ENCODE results near the gene PLSCR3. TPM values are rescaled to one million over a fixed set of nuclear protein-coding genes. Genes with fewer than 3 reads are reported as not detected.

PLSCR3 gene
- total and polyA plus RNA-seq, 2 experiments from 2014 or later: 30.0 to 34.3 TPM

GRCh38 chr17:7405350-7406234, 11.3 kb upstream of the PLSCR3 start:
- ATAC-seq (no peak; the same call in 2 of the 3 replicates), DNase-seq (ENCODE audit: low spot score) (peak; percentile 57)
- Histone ChIP-seq H3K4me2 (peak overlapping the region; percentile 99), H3K27ac (ENCODE audit: low read depth) (no peak overlapping the region), H3K4me1 (ENCODE audit: insufficient read depth) (peaks cover 28% of the 10 kb centered on the region), H2AFZ (peak overlapping the region; percentile 69; the same call in 1 of the 2 replicates), H3K79me2 (replicated peaks; ENCODE audit: insufficient read depth) (peaks cover 14% of the 10 kb centered on the region), H3F3A (replicated peaks; ENCODE audit: low read depth) (peaks cover 27% of the 10 kb centered on the region), H3K9me2 (ENCODE audit: insufficient read depth) (no peaks in the 10 kb centered on the region), H3K36me3 (ENCODE audit: insufficient read depth) (peaks cover 3% of the 10 kb centered on the region; the same call in 1 of the 2 replicates), H3K27me3 (ENCODE audit: insufficient read depth) (no peaks in the 10 kb centered on the region), H4K20me1 (replicated peaks; ENCODE audit: insufficient read depth) (peaks cover 12% of the 10 kb centered on the region), H3K4me3 (peak overlapping the region; percentile 90)
- Mint-ChIP-seq H3K4me1 (peaks cover 28% of the 10 kb centered on the region), H3K27ac (0 out of 2 replicates have a peak overlapping the region, but pooled peaks have one; percentile 75), H3K36me3 (ENCODE audit: low read depth) (peaks cover 26% of the 10 kb centered on the region), H3K27me3 (ENCODE audit: insufficient read depth, low read depth, poor library complexity) (peaks cover 16% of the 10 kb centered on the region), H3K4me3 (peak overlapping the region; percentile 93), H3K9me3 (no peaks in the 10 kb centered on the region)
- TF ChIP-seq EZH2phosphoT487 (IDR thresholded peaks at IDR 0.05; ENCODE audit: unreplicated experiment): no peak
- no peak for TF ChIP-seq STAT1 (IDR thresholded peaks at IDR 0.05; ENCODE audit: unreplicated experiment)
- TF ChIP-seq CTCF (conservative IDR thresholded peaks at IDR 0.05; ENCODE audit: low read depth in 2 of 2): no peak

GRCh38 chr17:7404737-7405349, 10.5 kb upstream of the PLSCR3 start:
- Mint-ChIP-seq H3K36me3 (ENCODE audit: low read depth) (peaks cover 19% of the 10 kb centered on the region), H3K9me3 (no peaks in the 10 kb centered on the region), H3K27ac (peak overlapping the region; percentile 88), H3K27me3 (ENCODE audit: insufficient read depth, low read depth, poor library complexity) (peaks cover 16% of the 10 kb centered on the region), H3K4me3 (peak overlapping the region; percentile 88), H3K4me1 (peaks cover 28% of the 10 kb centered on the region)
- ATAC-seq (peak; percentile 1; the same call in 2 of the 3 replicates), DNase-seq (ENCODE audit: low spot score) (peak; percentile 86)
- Histone ChIP-seq H3K9me2 (ENCODE audit: insufficient read depth) (no peaks in the 10 kb centered on the region), H3K79me2 (replicated peaks; ENCODE audit: insufficient read depth) (peaks cover 14% of the 10 kb centered on the region), H2AFZ (peak overlapping the region; percentile 69; the same call in 1 of the 2 replicates), H3K27me3 (ENCODE audit: insufficient read depth) (no peaks in the 10 kb centered on the region), H4K20me1 (replicated peaks; ENCODE audit: insufficient read depth) (peaks cover 12% of the 10 kb centered on the region), H3K36me3 (ENCODE audit: insufficient read depth) (peaks cover 3% of the 10 kb centered on the region; the same call in 1 of the 2 replicates), H3K4me1 (ENCODE audit: insufficient read depth) (peaks cover 28% of the 10 kb centered on the region), H3F3A (replicated peaks; ENCODE audit: low read depth) (peaks cover 27% of the 10 kb centered on the region), H3K4me3 (peak overlapping the region; percentile 90), H3K27ac (ENCODE audit: low read depth) (no peak overlapping the region), H3K4me2 (peak overlapping the region; percentile 99)
- no peak for TF ChIP-seq STAT1 (IDR thresholded peaks at IDR 0.05; ENCODE audit: unreplicated experiment)
- TF ChIP-seq CREB1 (CRISPR knock-in tag; IDR thresholded peaks at IDR 0.05; ENCODE audit: low read depth): no peak
- peak; percentile 4; the same call in 1 of the 2 replicates for TF ChIP-seq POLR2AphosphoS5 (IDR thresholded peaks at IDR 0.05; ENCODE audit: low read depth)
- TF ChIP-seq ZNF462 (CRISPR knock-in tag; IDR thresholded peaks at IDR 0.05): no peak
- no peak for TF ChIP-seq ZNF114 (CRISPR knock-in tag; IDR thresholded peaks at IDR 0.05)

Measured in GM23338 (cell line).